WERI-Rb-1 (cell line): ENCODE measurements around the gene NECAB2.

Source experiments
- DNase-seq: peaks from one replicate; pipeline ENCODE4 v3.0.0-alpha.2; 2020
- H3K27ac ChIP-seq: fragments of 250-450 bp; sonication (Bioruptor Pico); 2 replicates; pipeline ENCODE4 v1.5.1; 2020; ENCODE audit warnings: mild to moderate bottlenecking, moderate library complexity
- H3K27me3 ChIP-seq: fragments of 250-450 bp; sonication (Bioruptor Pico); 2 replicates; pipeline ENCODE4 v1.5.1; 2021; ENCODE audit warnings: mild to moderate bottlenecking, low read depth, moderate library complexity; ENCODE audit not compliant: insufficient read depth, severe bottlenecking
- H3K36me3 ChIP-seq: fragments of 250-450 bp; sonication (Bioruptor Pico); 2 replicates; pipeline ENCODE4 v1.5.1; 2020; ENCODE audit warnings: mild to moderate bottlenecking, moderate library complexity
- H3K4me3 ChIP-seq: 2 replicates; pipeline ENCODE4 v1.5.1; 2011; ENCODE audit warnings: low read depth, mild to moderate bottlenecking, control low read depth, low read length
- H3K9me3 ChIP-seq: fragments of 250-450 bp; sonication (Bioruptor Pico); 2 replicates; pipeline ENCODE4 v1.5.1; 2021; ENCODE audit warnings: mild to moderate bottlenecking, moderate library complexity; ENCODE audit not compliant: severe bottlenecking
- TF ChIP-seq, protein P1 (sequence below): IDR thresholded peaks from 2 replicates; pipeline ENCODE4 v1.5.1; 2011; ENCODE audit warnings: low read depth, mild to moderate bottlenecking, control low read depth, inconsistent platforms, low read length

Gene NECAB2

DNA sequence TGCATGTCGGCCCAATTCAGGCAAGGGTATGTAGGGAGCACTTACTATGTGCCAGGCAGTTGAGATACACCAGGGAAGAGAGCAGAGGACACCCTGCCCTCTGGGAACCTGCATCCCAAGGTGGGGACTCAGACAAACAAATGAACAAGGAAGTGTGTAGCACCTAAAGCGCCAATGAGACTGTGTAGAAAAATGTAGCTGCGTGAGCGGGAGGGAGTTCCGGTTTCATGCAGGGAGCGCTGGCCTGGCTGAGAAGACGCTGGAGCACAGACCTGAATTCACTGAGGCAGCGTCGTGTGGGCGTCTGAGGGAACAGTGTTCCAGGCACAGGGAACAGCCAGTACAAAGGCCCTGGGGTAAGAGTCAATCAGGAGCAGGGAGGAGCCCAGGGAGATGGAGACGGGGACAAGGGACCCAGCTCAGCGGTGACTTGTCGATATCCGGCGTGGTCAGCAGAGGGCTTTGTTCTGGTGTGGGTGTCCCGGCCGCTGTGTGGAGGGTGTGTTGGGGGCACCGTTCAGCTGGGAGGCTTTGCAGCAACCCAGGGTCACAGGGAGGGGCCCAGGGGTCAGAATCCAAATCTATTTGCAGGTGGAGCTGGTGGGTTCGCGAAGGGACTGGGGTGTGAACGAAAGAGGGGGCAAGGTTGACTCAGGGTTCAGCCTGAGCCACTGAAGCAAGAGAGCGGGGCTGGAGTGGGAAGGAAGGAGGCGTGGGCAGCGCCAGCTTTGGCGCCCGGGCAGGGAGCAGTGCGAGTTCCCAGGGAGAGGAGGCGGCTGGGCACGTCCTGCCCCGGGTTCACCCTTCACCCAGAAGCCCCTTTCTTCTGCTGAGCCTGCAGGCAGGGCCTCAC is 32.8 kb upstream of the NECAB2 start:
- Histone ChIP-seq H3K27me3 (no peaks in the 10 kb centered on the region), H3K9me3 (no peaks in the 10 kb centered on the region), H3K4me3 (no peak overlapping the region), H3K36me3 (no peaks in the 10 kb centered on the region), H3K27ac (no peak overlapping the region)
- TF ChIP-seq, protein P1, sequence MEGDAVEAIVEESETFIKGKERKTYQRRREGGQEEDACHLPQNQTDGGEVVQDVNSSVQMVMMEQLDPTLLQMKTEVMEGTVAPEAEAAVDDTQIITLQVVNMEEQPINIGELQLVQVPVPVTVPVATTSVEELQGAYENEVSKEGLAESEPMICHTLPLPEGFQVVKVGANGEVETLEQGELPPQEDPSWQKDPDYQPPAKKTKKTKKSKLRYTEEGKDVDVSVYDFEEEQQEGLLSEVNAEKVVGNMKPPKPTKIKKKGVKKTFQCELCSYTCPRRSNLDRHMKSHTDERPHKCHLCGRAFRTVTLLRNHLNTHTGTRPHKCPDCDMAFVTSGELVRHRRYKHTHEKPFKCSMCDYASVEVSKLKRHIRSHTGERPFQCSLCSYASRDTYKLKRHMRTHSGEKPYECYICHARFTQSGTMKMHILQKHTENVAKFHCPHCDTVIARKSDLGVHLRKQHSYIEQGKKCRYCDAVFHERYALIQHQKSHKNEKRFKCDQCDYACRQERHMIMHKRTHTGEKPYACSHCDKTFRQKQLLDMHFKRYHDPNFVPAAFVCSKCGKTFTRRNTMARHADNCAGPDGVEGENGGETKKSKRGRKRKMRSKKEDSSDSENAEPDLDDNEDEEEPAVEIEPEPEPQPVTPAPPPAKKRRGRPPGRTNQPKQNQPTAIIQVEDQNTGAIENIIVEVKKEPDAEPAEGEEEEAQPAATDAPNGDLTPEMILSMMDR, result no peak
- DNase-seq, result no peak

DNA sequence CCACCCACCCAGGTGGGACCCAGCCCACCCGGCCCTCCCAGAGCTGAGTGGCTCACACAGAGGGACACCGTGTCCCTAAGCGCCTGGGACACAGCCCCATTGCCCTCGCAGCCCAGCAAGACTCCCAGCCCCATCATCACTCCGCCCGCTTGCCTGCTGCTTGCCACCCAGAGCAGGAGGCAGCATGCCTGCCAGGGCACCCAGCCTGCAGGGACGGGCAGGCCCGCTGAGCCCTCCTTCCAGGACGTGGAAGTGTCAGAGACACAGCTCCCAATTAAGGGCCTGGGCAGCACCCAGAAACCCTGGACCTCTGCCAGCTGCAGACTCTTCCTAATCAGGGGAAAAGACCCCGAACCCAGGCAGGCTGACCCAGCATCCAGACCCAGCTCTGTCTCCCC is 32.2 kb upstream of the NECAB2 start:
- Histone ChIP-seq H3K27me3 (no peaks in the 10 kb centered on the region), H3K4me3 (no peak overlapping the region), H3K9me3 (no peaks in the 10 kb centered on the region), H3K36me3 (no peaks in the 10 kb centered on the region), H3K27ac (no peak overlapping the region)
- TF ChIP-seq, protein P1, result no peak
- DNase-seq, result no peak

DNA sequence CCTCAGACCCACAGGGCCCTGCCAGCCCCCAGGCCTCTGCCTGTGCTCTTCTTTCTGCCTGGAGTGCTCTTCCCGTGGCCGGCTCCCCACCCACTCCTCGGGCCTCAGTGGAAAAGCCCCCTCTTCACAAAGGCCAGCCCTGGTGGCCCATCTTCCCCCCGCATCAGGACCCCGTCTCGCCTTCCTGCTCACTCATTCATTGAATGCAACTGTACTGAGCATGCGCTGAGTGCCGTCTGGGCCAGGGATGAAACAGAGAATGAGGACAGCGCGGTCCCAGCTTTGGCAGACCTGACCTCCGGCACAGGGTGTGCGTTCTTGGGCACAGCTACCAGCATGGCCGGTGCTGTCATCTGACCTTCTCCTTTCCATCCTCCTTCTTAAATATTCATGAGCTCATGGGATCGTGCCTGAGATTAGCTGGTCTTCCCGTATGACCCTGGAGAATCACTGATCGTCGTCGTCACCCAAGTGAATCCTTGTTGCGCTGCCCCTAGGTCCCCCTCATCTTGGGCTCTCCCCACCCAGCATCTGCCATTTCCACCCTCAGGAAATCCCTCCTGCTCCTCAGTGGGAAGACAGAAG is 31.4 kb upstream of the NECAB2 start:
- Histone ChIP-seq H3K36me3 (no peaks in the 10 kb centered on the region), H3K27me3 (no peaks in the 10 kb centered on the region), H3K9me3 (no peaks in the 10 kb centered on the region), H3K4me3 (no peak overlapping the region), H3K27ac (peak overlapping the region; percentile 63)
- DNase-seq, result peak; percentile 73
- TF ChIP-seq, protein P1, result no peak

DNA sequence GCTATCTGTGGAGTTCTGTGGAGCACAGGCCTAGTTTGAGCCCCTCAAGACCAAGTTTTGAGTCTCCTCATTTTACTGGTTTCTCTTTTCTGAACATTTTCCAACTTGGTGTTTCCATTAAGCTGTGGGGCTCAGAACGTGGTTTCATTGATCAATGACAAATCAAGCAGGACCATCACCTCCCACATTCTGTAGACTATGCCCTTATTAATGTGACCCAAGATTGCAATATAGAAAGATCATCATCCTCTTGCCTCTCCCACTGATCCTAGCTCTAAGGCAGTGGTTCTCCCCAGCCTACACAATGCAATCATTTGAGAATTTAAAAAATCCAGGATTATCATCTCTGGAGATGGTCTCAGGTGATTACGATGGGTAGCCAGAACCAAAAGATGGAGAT is 30.8 kb upstream of the NECAB2 start:
- no peaks in the 10 kb centered on the region for H3K36me3 ChIP-seq
- peak overlapping the region; percentile 63 for H3K27ac ChIP-seq
- DNase-seq, result no peak
- no peaks in the 10 kb centered on the region for H3K27me3 ChIP-seq
- no peak overlapping the region for H3K4me3 ChIP-seq
- TF ChIP-seq, protein P1, result no peak
- no peaks in the 10 kb centered on the region for H3K9me3 ChIP-seq

DNA sequence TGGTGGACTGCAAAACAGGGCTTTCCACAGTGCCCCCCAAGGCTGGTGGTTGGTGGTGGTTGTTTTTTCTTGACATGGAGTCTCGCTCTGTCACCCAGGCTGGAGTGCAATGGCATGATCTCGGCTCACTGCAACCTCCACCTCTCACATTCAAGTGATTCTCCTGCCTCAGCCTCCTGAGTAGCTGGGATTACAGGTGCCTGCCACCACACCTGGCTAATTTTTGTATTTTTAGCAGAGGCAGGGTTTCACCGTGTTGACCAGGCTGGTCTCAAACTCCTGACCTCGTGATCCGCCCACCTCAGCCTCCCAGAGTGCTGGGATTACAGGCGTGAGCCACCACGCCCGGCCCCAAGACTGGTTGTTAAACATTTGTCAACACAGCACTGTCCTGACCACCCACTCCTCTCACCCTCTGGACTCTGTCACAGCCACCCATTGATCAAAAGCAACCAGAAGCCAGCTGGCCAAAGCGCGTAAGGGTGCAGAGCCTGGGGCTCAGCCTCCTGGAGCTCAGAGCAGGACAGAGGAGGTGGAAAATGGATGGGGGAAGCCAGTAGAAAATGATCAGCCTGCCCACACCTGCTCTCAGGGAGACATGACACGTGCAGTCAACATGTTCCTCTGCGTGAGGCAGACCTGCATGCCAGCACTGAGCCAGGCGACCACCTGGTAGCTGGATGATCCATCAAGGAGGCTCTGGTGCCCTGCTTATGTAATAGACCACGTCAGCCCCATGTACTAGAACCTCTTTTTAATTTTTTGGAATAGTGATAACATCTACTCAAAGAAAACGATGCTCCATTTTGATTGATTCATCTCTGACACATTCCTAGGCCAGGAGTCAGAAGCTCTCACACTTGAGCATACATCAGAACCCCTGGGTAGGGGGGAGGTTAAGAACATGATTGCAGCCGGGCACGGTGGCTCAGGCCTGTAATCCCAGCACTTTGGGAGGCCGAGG is 29.8 kb upstream of the NECAB2 start:
- H3K4me3 ChIP-seq, result no peak overlapping the region
- H3K27me3 ChIP-seq, result no peaks in the 10 kb centered on the region
- H3K36me3 ChIP-seq, result no peaks in the 10 kb centered on the region
- H3K9me3 ChIP-seq, result no peaks in the 10 kb centered on the region
- H3K27ac ChIP-seq, result no peak overlapping the region
- TF ChIP-seq, protein P1, result no peak
- DNase-seq, result no peak
